K562 (cell line): Measurements from ENCODE around the gene DNAJC6. TPM values are rescaled to one million over a fixed set of nuclear protein-coding genes. Genes with fewer than 3 reads are reported as not detected.

Experiments used
- BRF1 ChIP-seq: IDR thresholded peaks from 3 replicates; pipeline ENCODE4 v1.6.1; 2011; ENCODE audit warnings: borderline replicate concordance, mild to moderate bottlenecking; ENCODE audit not compliant: insufficient read length; ENCODE audit errors: extremely low read depth
- ETV1 ChIP-seq: fragments of 450-650 bp; conservative IDR thresholded peaks from 2 replicates; pipeline ENCODE4 v1.6.1; 2016; ENCODE audit warnings: missing genetic modification characterization, control low read depth, low read depth, missing compliant biosample characterization
- FOXJ2 ChIP-seq: fragments of 200-800 bp; sonication (Bioruptor generic); IDR thresholded peaks from 2 replicates; pipeline ENCODE4 v1.6.1; 2016; ENCODE audit warnings: missing genetic modification characterization, missing compliant biosample characterization
- MCM3 ChIP-seq: fragments of 450-650 bp; IDR thresholded peaks from 2 replicates; pipeline ENCODE4 v1.6.1; 2016
- MYC ChIP-seq, 2 experiments: fragments of 250-450 bp in 1 of 2; sonication (Bioruptor Pico) in 1 of 2; IDR thresholded peaks; 2 replicates each; pipeline versions ENCODE4 v1.5.1 to v1.6.1; 2012 to 2021; ENCODE audit warnings: low read depth in 2 of 2, borderline replicate concordance in 1 of 2, improper control_type of control experiment in 1 of 2, low read length in 1 of 2, mild to moderate bottlenecking in 1 of 2, moderate library complexity in 1 of 2
- NBN ChIP-seq: fragments of 450-650 bp; IDR thresholded peaks from 2 replicates; pipeline ENCODE4 v1.6.1; 2016; ENCODE audit warnings: low read depth, mild to moderate bottlenecking
- NFATC3 ChIP-seq: fragments of 450-650 bp; IDR thresholded peaks from 2 replicates; pipeline ENCODE4 v1.6.1; 2017; ENCODE audit warnings: mild to moderate bottlenecking
- NFIX ChIP-seq: fragments of 250-450 bp; sonication (Bioruptor Pico); IDR thresholded peaks from 2 replicates; pipeline ENCODE4 v1.4.0; 2020; ENCODE audit warnings: low read depth, mild to moderate bottlenecking, moderate library complexity
- RCOR1 ChIP-seq, 2 experiments: IDR thresholded peaks; 2 replicates each; pipeline ENCODE4 v1.6.1; 2012; ENCODE audit warnings: low read depth in 2 of 2, low read length in 2 of 2, borderline replicate concordance in 1 of 2, improper control_type of control experiment in 1 of 2
- RFX1 ChIP-seq: fragments of 450-650 bp; IDR thresholded peaks from 2 replicates; pipeline ENCODE4 v1.6.1; 2016; ENCODE audit warnings: mild to moderate bottlenecking, moderate library complexity
- SMARCA4 ChIP-seq: fragments of 450-650 bp; IDR thresholded peaks from 2 replicates; pipeline ENCODE4 v1.6.1; 2016
- SOX6 ChIP-seq: fragments of 450-650 bp; IDR thresholded peaks from 2 replicates; pipeline ENCODE4 v1.6.1; 2014; ENCODE audit warnings: mild to moderate bottlenecking
- SRSF7 ChIP-seq: fragments of 200-400 bp; formaldehyde crosslinking; optimal IDR thresholded peaks from 2 replicates; pipeline ENCODE3; 2017; ENCODE audit warnings: mild to moderate bottlenecking, low read depth, low read length
- TAF9B ChIP-seq: fragments of 450-650 bp; IDR thresholded peaks from 2 replicates; pipeline ENCODE4 v1.6.1; 2018; ENCODE audit warnings: mild to moderate bottlenecking; ENCODE audit not compliant: partially characterized antibody
- TFE3 ChIP-seq: fragments of 450-650 bp; formaldehyde crosslinking; IDR thresholded peaks from 2 replicates; pipeline ENCODE4 v1.4.0; 2020; ENCODE audit warnings: mild to moderate bottlenecking, mixed read lengths
- ZNF79 ChIP-seq: fragments of 250-450 bp; sonication (Bioruptor Pico); IDR thresholded peaks from 2 replicates; pipeline ENCODE4 v1.4.0; 2020; ENCODE audit warnings: low read depth, mild to moderate bottlenecking, moderate library complexity
- polyA plus RNA-seq, 8 experiments: library from polyadenylated mRNA; depleted of rRNA in 4 of 8; stranded (reverse) in 5 of 8; unstranded in 3 of 8; fragments of >200 nt; fragmentation: Nextera tagmentation in 2 of 8; fragmentation: Illumina TruSeq in 1 of 8; extraction: Ambion mirVana in 2 of 8; extraction: Trizol in 1 of 8; gene quantifications; 2 replicates each; pipeline versions ENCODE4 v1.2.1 to v1.2.3, GENCODE V29; 2011 to 2014; ENCODE audit warnings: inconsistent platforms in 1 of 8, missing spikeins in 1 of 8
- total RNA-seq, 7 experiments: library from RNA; depleted of rRNA in 6 of 7; stranded (reverse); fragments of >200 nt in 6 of 7; fragmentation: Illumina TruSeq in 2 of 7; extraction: Trizol in 2 of 7; gene quantifications; 2 replicates each; pipeline versions ENCODE4 v1.2.1 to v1.2.3, GENCODE V29; 2011 to 2021; ENCODE audit warnings: low replicate concordance in 1 of 7
- TF ChIP-seq, protein P1 (sequence below): IDR thresholded peaks from 2 replicates; pipeline ENCODE4 v1.6.1; 2012; ENCODE audit warnings: low read depth, low read length, improper control_type of control experiment, borderline replicate concordance
- TF ChIP-seq, protein P2 (sequence below): fragments of 450-650 bp; IDR thresholded peaks from 2 replicates; pipeline ENCODE4 v1.6.1; 2017; ENCODE audit warnings: antibody characterized with exemption
- TF ChIP-seq, protein P3 (sequence below): fragments of 450-650 bp; IDR thresholded peaks from 2 replicates; pipeline ENCODE4 v1.6.1; 2016; ENCODE audit warnings: antibody characterized with exemption
- TF ChIP-seq, protein P4 (sequence below), 2 experiments: fragments of 450-650 bp; IDR thresholded peaks; 2 replicates each; pipeline ENCODE4 v1.6.1; 2016

Gene DNAJC6
- total and polyA plus RNA-seq, 9 of the 15 experiments (the other 6 are each of a cell fraction or from before 2014, with no cell fraction given), result 6.7 to 78.7 (median 28.0) TPM

DNA sequence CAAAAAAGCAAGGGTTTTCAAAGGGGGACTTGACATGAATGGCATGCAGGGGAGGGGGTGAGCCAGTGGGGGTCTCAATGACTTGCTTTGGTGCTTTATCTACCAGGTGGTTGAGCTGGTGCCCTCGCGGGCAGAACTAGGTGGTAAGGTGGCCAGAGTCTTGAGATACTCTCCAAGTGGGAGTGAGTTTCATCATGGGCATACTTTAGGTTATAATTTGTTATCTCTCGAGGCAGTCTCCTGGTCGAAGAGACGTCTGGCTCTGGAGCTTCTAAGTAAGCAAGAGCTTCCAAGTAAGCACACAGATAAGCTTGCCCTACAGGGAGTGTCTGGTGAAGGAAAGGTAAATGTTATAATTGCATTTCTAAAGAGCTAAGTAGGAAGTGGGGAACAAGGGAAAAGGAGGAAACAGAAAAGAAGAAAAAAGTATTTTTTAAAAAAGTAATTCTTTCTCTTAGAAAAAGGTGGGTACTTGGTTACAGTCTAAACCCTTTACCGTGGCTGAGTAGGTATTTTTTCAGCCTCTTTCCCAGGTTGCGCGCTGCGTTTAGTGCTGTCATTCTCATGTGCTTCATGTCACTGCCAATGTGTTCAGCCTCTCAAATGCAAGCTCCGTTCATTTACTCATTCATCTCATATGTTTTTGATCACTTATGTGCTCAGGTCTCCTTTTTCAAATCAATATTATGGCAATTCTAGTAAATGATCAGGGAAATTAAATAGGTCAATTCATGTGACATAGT, 31.6 kb upstream of the DNAJC6 start (continued):
- TF ChIP-seq, protein P1, sequence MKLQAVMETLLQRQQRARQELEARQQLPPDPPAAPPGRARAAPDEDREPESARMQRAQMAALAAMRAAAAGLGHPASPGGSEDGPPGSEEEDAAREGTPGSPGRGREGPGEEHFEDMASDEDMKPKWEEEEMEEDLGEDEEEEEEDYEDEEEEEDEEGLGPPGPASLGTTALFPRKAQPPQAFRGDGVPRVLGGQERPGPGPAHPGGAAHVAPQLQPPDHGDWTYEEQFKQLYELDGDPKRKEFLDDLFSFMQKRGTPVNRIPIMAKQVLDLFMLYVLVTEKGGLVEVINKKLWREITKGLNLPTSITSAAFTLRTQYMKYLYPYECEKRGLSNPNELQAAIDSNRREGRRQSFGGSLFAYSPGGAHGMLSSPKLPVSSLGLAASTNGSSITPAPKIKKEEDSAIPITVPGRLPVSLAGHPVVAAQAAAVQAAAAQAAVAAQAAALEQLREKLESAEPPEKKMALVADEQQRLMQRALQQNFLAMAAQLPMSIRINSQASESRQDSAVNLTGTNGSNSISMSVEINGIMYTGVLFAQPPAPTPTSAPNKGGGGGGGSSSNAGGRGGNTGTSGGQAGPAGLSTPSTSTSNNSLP, result peak; percentile 49; the same call in 1 of the 2 replicates
- TF ChIP-seq ETV1 (tag) (no peak), RFX1 (no peak), SMARCA4 (peak; percentile 91), ZNF79 (no peak), TAF9B (peak; percentile 23), NBN (peak; percentile 60), TFE3 (CRISPR knock-in tag) (no peak), MYC (IDR thresholded peaks at IDR 0.05; ENCODE audit: low read depth, low read length) (peak; percentile 37; the same call in 1 of the 2 replicates), MYC (CRISPR knock-in tag; IDR thresholded peaks at IDR 0.05; ENCODE audit: borderline replicate concordance, low read depth) (no peak), SOX6 (peak; percentile 65), FOXJ2 (peak; percentile 50; the same call in 1 of the 2 replicates), BRF1 (no peak), NFATC3 (no peak), RCOR1 (IDR thresholded peaks at IDR 0.05; ENCODE audit: borderline replicate concordance in 1 of 2, low read depth in 2 of 2, low read length in 2 of 2) (peak in 1 of 2 experiments; percentile 83; a peak in 3 of 4 replicates), SRSF7 (no peak), MCM3 (no peak), NFIX (CRISPR knock-in tag) (no peak)
- TF ChIP-seq, protein P2, sequence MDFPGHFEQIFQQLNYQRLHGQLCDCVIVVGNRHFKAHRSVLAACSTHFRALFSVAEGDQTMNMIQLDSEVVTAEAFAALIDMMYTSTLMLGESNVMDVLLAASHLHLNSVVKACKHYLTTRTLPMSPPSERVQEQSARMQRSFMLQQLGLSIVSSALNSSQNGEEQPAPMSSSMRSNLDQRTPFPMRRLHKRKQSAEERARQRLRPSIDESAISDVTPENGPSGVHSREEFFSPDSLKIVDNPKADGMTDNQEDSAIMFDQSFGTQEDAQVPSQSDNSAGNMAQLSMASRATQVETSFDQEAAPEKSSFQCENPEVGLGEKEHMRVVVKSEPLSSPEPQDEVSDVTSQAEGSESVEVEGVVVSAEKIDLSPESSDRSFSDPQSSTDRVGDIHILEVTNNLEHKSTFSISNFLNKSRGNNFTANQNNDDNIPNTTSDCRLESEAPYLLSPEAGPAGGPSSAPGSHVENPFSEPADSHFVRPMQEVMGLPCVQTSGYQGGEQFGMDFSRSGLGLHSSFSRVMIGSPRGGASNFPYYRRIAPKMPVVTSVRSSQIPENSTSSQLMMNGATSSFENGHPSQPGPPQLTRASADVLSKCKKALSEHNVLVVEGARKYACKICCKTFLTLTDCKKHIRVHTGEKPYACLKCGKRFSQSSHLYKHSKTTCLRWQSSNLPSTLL, result no peak
- TF ChIP-seq, protein P3, sequence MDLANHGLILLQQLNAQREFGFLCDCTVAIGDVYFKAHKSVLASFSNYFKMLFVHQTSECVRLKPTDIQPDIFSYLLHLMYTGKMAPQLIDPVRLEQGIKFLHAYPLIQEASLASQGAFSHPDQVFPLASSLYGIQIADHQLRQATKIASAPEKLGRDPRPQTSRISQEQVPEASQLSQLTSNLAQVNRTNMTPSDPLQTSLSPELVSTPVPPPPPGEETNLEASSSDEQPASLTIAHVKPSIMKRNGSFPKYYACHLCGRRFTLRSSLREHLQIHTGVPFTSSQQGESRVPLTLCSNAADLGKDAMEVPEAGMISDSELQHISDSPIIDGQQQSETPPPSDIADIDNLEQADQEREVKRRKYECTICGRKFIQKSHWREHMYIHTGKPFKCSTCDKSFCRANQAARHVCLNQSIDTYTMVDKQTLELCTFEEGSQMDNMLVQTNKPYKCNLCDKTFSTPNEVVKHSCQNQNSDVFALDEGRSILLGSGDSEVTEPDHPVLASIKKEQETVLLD, result peak; percentile 75; the same call in 1 of the 2 replicates
- TF ChIP-seq, protein P4, sequence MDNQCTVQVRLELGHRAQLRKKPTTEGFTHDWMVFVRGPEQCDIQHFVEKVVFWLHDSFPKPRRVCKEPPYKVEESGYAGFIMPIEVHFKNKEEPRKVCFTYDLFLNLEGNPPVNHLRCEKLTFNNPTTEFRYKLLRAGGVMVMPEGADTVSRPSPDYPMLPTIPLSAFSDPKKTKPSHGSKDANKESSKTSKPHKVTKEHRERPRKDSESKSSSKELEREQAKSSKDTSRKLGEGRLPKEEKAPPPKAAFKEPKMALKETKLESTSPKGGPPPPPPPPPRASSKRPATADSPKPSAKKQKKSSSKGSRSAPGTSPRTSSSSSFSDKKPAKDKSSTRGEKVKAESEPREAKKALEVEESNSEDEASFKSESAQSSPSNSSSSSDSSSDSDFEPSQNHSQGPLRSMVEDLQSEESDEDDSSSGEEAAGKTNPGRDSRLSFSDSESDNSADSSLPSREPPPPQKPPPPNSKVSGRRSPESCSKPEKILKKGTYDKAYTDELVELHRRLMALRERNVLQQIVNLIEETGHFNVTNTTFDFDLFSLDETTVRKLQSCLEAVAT (IDR thresholded peaks at IDR 0.05), result peak in 1 of 2 experiments; percentile 24; a peak in 1 of 4 replicates
